Erythroblast (primary cell): Measurements from ENCODE around the gene GOLGA6D.
"Not testable (repeated sequence)": the region's sequence is repeated elsewhere in the genome, so short reads cannot be mapped to it uniquely, and the experiment has no call there.

Experiments
- GATA1 ChIP-seq: IDR thresholded peaks from 2 replicates; pipeline ENCODE4 v1.6.1; 2011; ENCODE audit warnings: low read depth, mild to moderate bottlenecking, control low read depth, low read length, moderate library complexity
- POLR2A ChIP-seq: IDR thresholded peaks from 2 replicates; pipeline ENCODE4 v1.6.1; 2011; ENCODE audit warnings: mild to moderate bottlenecking, low read length

DNA sequence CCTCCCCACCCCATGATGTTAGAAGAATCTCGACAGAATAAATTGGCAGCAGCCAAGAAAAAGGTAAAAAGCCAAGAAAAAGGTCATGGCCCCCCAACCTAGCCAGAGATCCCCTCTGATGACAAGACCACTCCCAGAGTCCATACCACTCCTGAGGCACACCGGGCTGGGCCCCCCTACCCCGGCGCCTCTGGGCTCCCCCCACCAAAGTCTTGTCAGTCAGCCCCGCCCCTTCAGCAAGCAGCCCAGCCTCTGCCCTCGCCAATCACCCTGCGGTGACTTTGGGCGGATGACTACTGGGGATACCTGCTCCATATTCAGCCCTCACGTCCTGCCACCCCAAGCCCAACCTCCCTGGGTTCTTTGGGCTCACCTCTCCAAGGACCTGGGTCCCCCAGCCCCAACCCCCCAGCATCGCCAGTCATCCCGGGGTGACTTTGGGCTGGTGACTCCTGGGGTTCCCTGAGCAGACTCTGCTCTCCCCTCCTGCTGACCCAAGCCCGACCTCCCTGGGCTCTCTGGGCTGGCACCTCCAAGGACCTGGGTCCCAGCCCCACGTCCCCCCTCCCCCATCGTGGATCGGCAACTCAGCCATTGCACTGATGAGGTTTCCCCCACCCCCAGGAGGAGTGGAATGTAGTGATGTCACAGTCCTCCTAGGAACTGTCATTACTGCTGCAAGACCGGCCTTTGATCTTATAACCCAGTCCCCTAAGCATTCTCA, 23.9 kb upstream of the GOLGA6D start:
- not testable (repeated sequence) for TF ChIP-seq POLR2A, GATA1
